Spleen (tissue), 7 donors: ENCODE data around the gene TMSB4X.

Experiments
- POLR2A ChIP-seq, 3 donors: fragments of 450-650 bp; IDR thresholded peaks; one replicate each; pipeline ENCODE4 v1.5.1; 2017; ENCODE audit warnings: antibody characterized with exemption in 3 of 3, mild to moderate bottlenecking in 1 of 3
- TF ChIP-seq, protein P1 (sequence below), 11 experiments: fragments of 200-600 bp in 7 of 11; fragments of 450-650 bp in 4 of 11; sonication (generic) in 4 of 11; IDR thresholded peaks in 8 of 11; conservative IDR thresholded peaks in 3 of 11; 1 replicate in 7 of 11; 2 replicates in 4 of 11; pipeline versions ENCODE4 v1.4.0 to v1.8.0; 2016 to 2021; ENCODE audit warnings: antibody characterized with exemption in 11 of 11, inconsistent platforms in 4 of 11, mild to moderate bottlenecking in 1 of 11
- donor health status: DM: no; HTN: no; CAD: no; lungs with moderate emphysema.
- donor health status: DM: no; HTN: no; CAD: no.
- donor health status: DM: no; HTN: no; CAD: no.

DNA sequence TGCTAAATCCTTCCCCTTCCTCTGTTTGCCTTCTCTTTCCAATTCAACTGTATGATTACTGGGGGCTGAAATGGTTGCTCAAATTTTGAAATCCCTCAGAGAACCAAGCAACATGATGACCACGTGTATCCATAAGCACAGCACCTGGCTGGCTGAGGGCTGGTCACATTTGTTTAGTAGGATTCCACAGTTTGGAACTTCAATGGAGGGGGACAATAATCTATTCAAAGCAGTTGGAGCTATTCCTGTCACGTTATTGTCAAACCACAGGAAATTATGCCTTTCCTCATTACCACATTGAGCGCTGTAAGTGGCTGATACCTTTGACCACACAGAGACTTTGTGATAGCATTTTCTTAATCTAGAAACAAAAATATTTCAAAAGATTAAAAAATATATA lies 7.0 kb downstream of the TMSB4X start:
- TF ChIP-seq, protein P1, sequence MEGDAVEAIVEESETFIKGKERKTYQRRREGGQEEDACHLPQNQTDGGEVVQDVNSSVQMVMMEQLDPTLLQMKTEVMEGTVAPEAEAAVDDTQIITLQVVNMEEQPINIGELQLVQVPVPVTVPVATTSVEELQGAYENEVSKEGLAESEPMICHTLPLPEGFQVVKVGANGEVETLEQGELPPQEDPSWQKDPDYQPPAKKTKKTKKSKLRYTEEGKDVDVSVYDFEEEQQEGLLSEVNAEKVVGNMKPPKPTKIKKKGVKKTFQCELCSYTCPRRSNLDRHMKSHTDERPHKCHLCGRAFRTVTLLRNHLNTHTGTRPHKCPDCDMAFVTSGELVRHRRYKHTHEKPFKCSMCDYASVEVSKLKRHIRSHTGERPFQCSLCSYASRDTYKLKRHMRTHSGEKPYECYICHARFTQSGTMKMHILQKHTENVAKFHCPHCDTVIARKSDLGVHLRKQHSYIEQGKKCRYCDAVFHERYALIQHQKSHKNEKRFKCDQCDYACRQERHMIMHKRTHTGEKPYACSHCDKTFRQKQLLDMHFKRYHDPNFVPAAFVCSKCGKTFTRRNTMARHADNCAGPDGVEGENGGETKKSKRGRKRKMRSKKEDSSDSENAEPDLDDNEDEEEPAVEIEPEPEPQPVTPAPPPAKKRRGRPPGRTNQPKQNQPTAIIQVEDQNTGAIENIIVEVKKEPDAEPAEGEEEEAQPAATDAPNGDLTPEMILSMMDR (IDR thresholded peaks at IDR 0.05 in 8 of 11, conservative IDR thresholded peaks at IDR 0.05 in 3 of 11), result no peak
- no peak for TF ChIP-seq POLR2A (IDR thresholded peaks at IDR 0.05)
